OCI-LY7 (cell line): ENCODE measurements around the gene HDAC4.

Experiments
- CTCF ChIP-seq: fragments of 200-600 bp; sonication (generic); conservative IDR thresholded peaks from 2 replicates; pipeline ENCODE4 v1.5.1; 2014; ENCODE audit warnings: mild to moderate bottlenecking, antibody characterized with exemption, low read length, moderate library complexity, mixed read lengths
- EZH2phosphoT487 ChIP-seq: fragments of 200-600 bp; sonication (generic); IDR thresholded peaks from 2 replicates; pipeline ENCODE4 v1.6.1; 2018; ENCODE audit warnings: low read depth, borderline replicate concordance, mild to moderate bottlenecking, mixed run types, antibody characterized with exemption, low read length, moderate library complexity, mixed read lengths

GRCh38 chr2:239368321-239368720 lies 32.5 kb downstream of the HDAC4 start:
- TF ChIP-seq CTCF (no peak), EZH2phosphoT487 (no peak)
